Measurements from ENCODE around the gene PAXX. TPM values are rescaled to one million over a fixed set of nuclear protein-coding genes. Genes with fewer than 3 reads are reported as not detected.

PAXX gene
- total and polyA plus RNA-seq, 2 donors (not counting 1 experiment from before 2014, with no cell fraction given), result 6.1 to 13.7 TPM

GRCh38 chr9:136964171-136964689 lies 28.0 kb upstream of the PAXX start:
- no peaks in the 10 kb centered on the region for H4K20me1 ChIP-seq (ENCODE audit: control insufficient read depth, extremely low read depth, insufficient read depth, low read length)
- no peaks in the 10 kb centered on the region for H3K36me3 ChIP-seq (ENCODE audit: control insufficient read depth, insufficient read depth, low read length)
- H3K4me2 ChIP-seq (ENCODE audit: extremely low read depth, insufficient read depth, low read length), result no peak overlapping the region
- DNase-seq (ENCODE audit: low read depth in 2 of 2), result no peak
- H3K4me1 ChIP-seq (ENCODE audit: control insufficient read depth, extremely low read depth, insufficient read depth, low read length), result no peaks in the 10 kb centered on the region
- TF ChIP-seq EZH2 (IDR thresholded peaks at IDR 0.05; ENCODE audit: low read length, missing control alignments) (no peak), CTCF (conservative IDR thresholded peaks at IDR 0.05 in 1 of 2, IDR thresholded peaks at IDR 0.05 in 1 of 2; ENCODE audit: low read depth in 1 of 2, low read length in 2 of 2) (no peak)
- peaks cover 4% of the 10 kb centered on the region for H3K27me3 ChIP-seq (ENCODE audit: control insufficient read depth, insufficient read depth, low read length)
- H3K4me3 ChIP-seq (replicated peaks in 1 of 4; ENCODE audit: control extremely low read depth in 1 of 4, insufficient read depth in 1 of 4, low read depth in 3 of 4, low read length in 4 of 4), result no peak overlapping the region
- no peaks in the 10 kb centered on the region for H3K9me3 ChIP-seq (ENCODE audit: control insufficient read depth, insufficient read depth, low read depth, low read length)
- no peak overlapping the region for H2AFZ ChIP-seq (ENCODE audit: low read length)
- H3K79me2 ChIP-seq (ENCODE audit: control insufficient read depth, insufficient read depth, low read length), result no peaks in the 10 kb centered on the region
- no peak overlapping the region for H3K9ac ChIP-seq (ENCODE audit: insufficient read depth, low read length)
- no peak overlapping the region for H3K27ac ChIP-seq (ENCODE audit: insufficient read depth, low read length)

GRCh38 chr9:136964833-136965422 lies 27.3 kb upstream of the PAXX start:
- DNase-seq (ENCODE audit: low read depth in 2 of 2), result no peak
- Histone ChIP-seq H3K36me3 (ENCODE audit: control insufficient read depth, insufficient read depth, low read length) (no peaks in the 10 kb centered on the region), H2AFZ (ENCODE audit: low read length) (no peak overlapping the region), H3K4me1 (ENCODE audit: control insufficient read depth, extremely low read depth, insufficient read depth, low read length) (no peaks in the 10 kb centered on the region), H3K27ac (ENCODE audit: insufficient read depth, low read length) (no peak overlapping the region), H3K9ac (ENCODE audit: insufficient read depth, low read length) (no peak overlapping the region), H4K20me1 (ENCODE audit: control insufficient read depth, extremely low read depth, insufficient read depth, low read length) (no peaks in the 10 kb centered on the region), H3K79me2 (ENCODE audit: control insufficient read depth, insufficient read depth, low read length) (no peaks in the 10 kb centered on the region), H3K27me3 (ENCODE audit: control insufficient read depth, insufficient read depth, low read length) (peaks cover 4% of the 10 kb centered on the region), H3K4me2 (ENCODE audit: extremely low read depth, insufficient read depth, low read length) (no peak overlapping the region), H3K9me3 (ENCODE audit: control insufficient read depth, insufficient read depth, low read depth, low read length) (no peaks in the 10 kb centered on the region), H3K4me3 (replicated peaks in 1 of 4; ENCODE audit: control extremely low read depth in 1 of 4, insufficient read depth in 1 of 4, low read depth in 3 of 4, low read length in 4 of 4) (no peak overlapping the region)
- TF ChIP-seq EZH2 (IDR thresholded peaks at IDR 0.05; ENCODE audit: low read length, missing control alignments) (no peak), CTCF (conservative IDR thresholded peaks at IDR 0.05 in 1 of 2, IDR thresholded peaks at IDR 0.05 in 1 of 2; ENCODE audit: low read depth in 1 of 2, low read length in 2 of 2) (no peak)

GRCh38 chr9:136965771-136966484 lies 26.3 kb upstream of the PAXX start:
- no peak for TF ChIP-seq CTCF (conservative IDR thresholded peaks at IDR 0.05 in 1 of 2, IDR thresholded peaks at IDR 0.05 in 1 of 2; ENCODE audit: low read depth in 1 of 2, low read length in 2 of 2)
- no peak for TF ChIP-seq EZH2 (IDR thresholded peaks at IDR 0.05; ENCODE audit: low read length, missing control alignments)
- DNase-seq (ENCODE audit: low read depth in 2 of 2), result no peak
- Histone ChIP-seq H4K20me1 (ENCODE audit: control insufficient read depth, extremely low read depth, insufficient read depth, low read length) (no peaks in the 10 kb centered on the region), H3K27ac (ENCODE audit: insufficient read depth, low read length) (no peak overlapping the region), H3K4me1 (ENCODE audit: control insufficient read depth, extremely low read depth, insufficient read depth, low read length) (no peaks in the 10 kb centered on the region), H3K4me2 (ENCODE audit: extremely low read depth, insufficient read depth, low read length) (no peak overlapping the region), H2AFZ (ENCODE audit: low read length) (no peak overlapping the region), H3K9me3 (ENCODE audit: control insufficient read depth, insufficient read depth, low read depth, low read length) (no peaks in the 10 kb centered on the region), H3K36me3 (ENCODE audit: control insufficient read depth, insufficient read depth, low read length) (no peaks in the 10 kb centered on the region), H3K27me3 (ENCODE audit: control insufficient read depth, insufficient read depth, low read length) (peaks cover 4% of the 10 kb centered on the region), H3K79me2 (ENCODE audit: control insufficient read depth, insufficient read depth, low read length) (no peaks in the 10 kb centered on the region), H3K9ac (ENCODE audit: insufficient read depth, low read length) (no peak overlapping the region), H3K4me3 (replicated peaks in 1 of 4; ENCODE audit: control extremely low read depth in 1 of 4, insufficient read depth in 1 of 4, low read depth in 3 of 4, low read length in 4 of 4) (peak overlapping the region in 1 of 4 experiments; percentile 1)
